OCI-LY3 (cell line): ENCODE data around the gene RPGRIP1L.

Experiments
- EZH2phosphoT487 ChIP-seq: fragments of 200-600 bp; shearing (Covaris generic); IDR thresholded peaks from 2 replicates; pipeline ENCODE4 v1.6.1; 2018; ENCODE audit warnings: antibody characterized with exemption, mixed run types, low read depth
- TF ChIP-seq, protein P1 (sequence below): fragments of 200-600, 300-600 bp; sonication (generic); IDR thresholded peaks from 2 replicates; pipeline ENCODE4 v1.5.1; 2014; ENCODE audit warnings: antibody characterized with exemption, low read length, low read depth

DNA sequence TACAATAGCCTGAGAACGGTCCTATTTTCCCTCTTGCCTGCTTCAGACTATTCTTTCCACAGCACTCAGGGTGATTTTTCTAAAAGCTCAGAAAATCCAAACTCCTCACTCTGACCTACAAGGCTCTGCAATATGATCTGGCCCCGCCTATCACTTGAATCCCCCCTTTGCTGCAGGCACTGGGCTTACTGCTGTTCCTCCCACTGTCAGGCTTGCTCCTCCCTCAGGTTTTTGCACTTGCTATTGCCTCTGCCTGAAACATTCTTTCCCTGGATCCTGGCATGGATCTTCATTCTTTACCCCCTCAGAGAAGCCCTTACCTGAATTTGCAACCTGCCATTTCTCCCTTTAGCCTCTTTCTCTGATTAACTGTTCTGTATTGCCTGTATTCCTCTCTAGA lies 52.3 kb downstream of the RPGRIP1L start:
- TF ChIP-seq, protein P1, sequence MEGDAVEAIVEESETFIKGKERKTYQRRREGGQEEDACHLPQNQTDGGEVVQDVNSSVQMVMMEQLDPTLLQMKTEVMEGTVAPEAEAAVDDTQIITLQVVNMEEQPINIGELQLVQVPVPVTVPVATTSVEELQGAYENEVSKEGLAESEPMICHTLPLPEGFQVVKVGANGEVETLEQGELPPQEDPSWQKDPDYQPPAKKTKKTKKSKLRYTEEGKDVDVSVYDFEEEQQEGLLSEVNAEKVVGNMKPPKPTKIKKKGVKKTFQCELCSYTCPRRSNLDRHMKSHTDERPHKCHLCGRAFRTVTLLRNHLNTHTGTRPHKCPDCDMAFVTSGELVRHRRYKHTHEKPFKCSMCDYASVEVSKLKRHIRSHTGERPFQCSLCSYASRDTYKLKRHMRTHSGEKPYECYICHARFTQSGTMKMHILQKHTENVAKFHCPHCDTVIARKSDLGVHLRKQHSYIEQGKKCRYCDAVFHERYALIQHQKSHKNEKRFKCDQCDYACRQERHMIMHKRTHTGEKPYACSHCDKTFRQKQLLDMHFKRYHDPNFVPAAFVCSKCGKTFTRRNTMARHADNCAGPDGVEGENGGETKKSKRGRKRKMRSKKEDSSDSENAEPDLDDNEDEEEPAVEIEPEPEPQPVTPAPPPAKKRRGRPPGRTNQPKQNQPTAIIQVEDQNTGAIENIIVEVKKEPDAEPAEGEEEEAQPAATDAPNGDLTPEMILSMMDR = no peak
- TF ChIP-seq EZH2phosphoT487 = no peak
